H1 (cell line): Measurements from ENCODE around the gene MCL1. TPM values are rescaled to one million over a fixed set of nuclear protein-coding genes. Genes with fewer than 3 reads are reported as not detected.

Source experiments
- CTCF ChIA-PET: fragments of 300-600 bp; sonication (Branson Sonifier 250); formaldehyde crosslinking; loops from one replicate; lab custom pipeline; 2021; ENCODE audit not compliant: partially characterized antibody; lab: Charles Lee
- POLR2A ChIA-PET: fragments of 300-600 bp; sonication (Branson Sonifier 250); formaldehyde crosslinking; loops from one replicate; lab custom pipeline; 2021; ENCODE audit warnings: inconsistent platforms; ENCODE audit not compliant: partially characterized antibody; lab: Charles Lee
- DNase-seq, 2 experiments: peaks; one replicate each; pipeline versions ENCODE4 v3.0.0 to v3.0.0-alpha.2; 2010 to 2022; ENCODE audit warnings: low spot score in 2 of 2, low read depth in 1 of 2, mixed read lengths in 1 of 2
- FAIRE-seq: peaks from 2 replicates; lab custom pipeline; 2011; peaks lifted over from hg19 to GRCh38; lab: Jason Lieb, UNC
- H2AFZ ChIP-seq: 2 replicates; pipeline ENCODE4 v1.8.1; 2012; ENCODE audit warnings: low read length, inconsistent platforms
- H2AK5ac ChIP-seq: 2 replicates; pipeline ENCODE4 v1.6.1; 2013; ENCODE audit warnings: low read depth, low read length
- H2BK120ac ChIP-seq: replicated peaks from 2 replicates; pipeline ENCODE3; 2013; ENCODE audit warnings: low read depth, low read length, inconsistent platforms
- H2BK12ac ChIP-seq: 2 replicates; pipeline ENCODE4 v1.6.1; 2013; ENCODE audit warnings: low read depth, low read length
- H2BK15ac ChIP-seq: 2 replicates; pipeline ENCODE4 v1.6.1; 2013; ENCODE audit warnings: low read length
- H2BK20ac ChIP-seq: 2 replicates; pipeline ENCODE4 v1.6.1; 2013; ENCODE audit warnings: low read length
- H2BK5ac ChIP-seq: 2 replicates; pipeline ENCODE4 v1.6.1; 2013; ENCODE audit warnings: low read depth, low read length
- H3K14ac ChIP-seq: 2 replicates; pipeline ENCODE4 v1.6.1; 2013; ENCODE audit warnings: inconsistent platforms; ENCODE audit not compliant: insufficient read length
- H3K18ac ChIP-seq: 2 replicates; pipeline ENCODE4 v1.6.1; 2013; ENCODE audit warnings: low read length; ENCODE audit errors: extremely low read depth
- H3K23ac ChIP-seq: 2 replicates; pipeline ENCODE4 v1.6.1; 2013; ENCODE audit warnings: inconsistent platforms; ENCODE audit not compliant: insufficient read length
- H3K23me2 ChIP-seq: 2 replicates; pipeline ENCODE4 v1.6.1; 2013; ENCODE audit warnings: low read depth, low read length
- H3K27ac ChIP-seq: 2 replicates; pipeline ENCODE4 v1.6.1; 2011; ENCODE audit warnings: low read depth, low read length, inconsistent platforms
- H3K27me3 ChIP-seq, 4 experiments: replicated peaks in 1 of 4; 1 replicate in 1 of 4; 2 replicates in 3 of 4; pipeline versions ENCODE4 v1.6.1 to v1.8.1; 2011 to 2013; ENCODE audit warnings: low read length in 3 of 4, mild to moderate bottlenecking in 3 of 4, inconsistent platforms in 2 of 4, mixed read lengths in 2 of 4, moderate library complexity in 1 of 4; ENCODE audit not compliant: control insufficient read depth in 3 of 4, insufficient read depth in 3 of 4; ENCODE audit errors: extremely low read depth in 1 of 4
- H3K36me3 ChIP-seq, 4 experiments: 2 replicates each; pipeline versions ENCODE4 v1.6.1 to v1.8.1; 2011 to 2013; ENCODE audit warnings: mild to moderate bottlenecking in 4 of 4, low read length in 3 of 4, moderate library complexity in 2 of 4, control low read depth in 1 of 4, inconsistent platforms in 1 of 4; ENCODE audit not compliant: insufficient read depth in 4 of 4, control insufficient read depth in 2 of 4
- H3K4ac ChIP-seq: replicated peaks from 2 replicates; pipeline ENCODE3; 2013; ENCODE audit warnings: low read length, low read depth, mixed read lengths, inconsistent platforms; ENCODE audit not compliant: insufficient read length
- H3K4me1 ChIP-seq, 4 experiments: replicated peaks in 1 of 4; 1 replicate in 1 of 4; 2 replicates in 3 of 4; pipeline versions ENCODE4 v1.6.1 to v1.8.1; 2011 to 2013; ENCODE audit warnings: low read length in 3 of 4, inconsistent platforms in 2 of 4, mixed read lengths in 1 of 4; ENCODE audit not compliant: insufficient read depth in 4 of 4, control insufficient read depth in 3 of 4
- H3K4me2 ChIP-seq, 2 experiments: 2 replicates each; pipeline versions ENCODE4 v1.6.1 to v1.8.1; 2011 to 2013; ENCODE audit warnings: low read depth in 2 of 2, low read length in 2 of 2, control low read depth in 1 of 2, inconsistent platforms in 1 of 2, mild to moderate bottlenecking in 1 of 2; ENCODE audit not compliant: insufficient read depth in 1 of 2
- H3K4me3 ChIP-seq, 4 experiments: fragments of 200-600, 300-600 bp in 1 of 4; sonication (generic), shearing (Covaris generic), sonication (Bioruptor Twin) in 1 of 4; 2 replicates each; pipeline versions ENCODE4 v1.5.1 to v1.8.1; 2011 to 2016; ENCODE audit warnings: low read length in 4 of 4, low read depth in 3 of 4, control low read depth in 2 of 4, inconsistent platforms in 2 of 4, mild to moderate bottlenecking in 2 of 4, mixed read lengths in 1 of 4, moderate library complexity in 1 of 4; ENCODE audit not compliant: insufficient read depth in 2 of 4; ENCODE audit errors: extremely low read depth in 1 of 4
- H3K56ac ChIP-seq: replicated peaks from 2 replicates; pipeline ENCODE3; 2013; ENCODE audit warnings: low read depth, mild to moderate bottlenecking, mixed read lengths, low read length, inconsistent platforms; ENCODE audit not compliant: insufficient read length
- H3K79me1 ChIP-seq: 2 replicates; pipeline ENCODE4 v1.6.1; 2013; ENCODE audit warnings: low read depth, low read length, control low read depth
- H3K79me2 ChIP-seq, 2 experiments: 2 replicates each; pipeline versions ENCODE4 v1.6.1 to v1.8.1; 2012 to 2013; ENCODE audit warnings: low read length in 2 of 2, mild to moderate bottlenecking in 2 of 2, inconsistent platforms in 1 of 2; ENCODE audit not compliant: insufficient read depth in 2 of 2, control insufficient read depth in 1 of 2
- H3K9ac ChIP-seq, 4 experiments: replicated peaks in 1 of 4; 1 replicate in 1 of 4; 2 replicates in 3 of 4; pipeline versions ENCODE4 v1.6.1 to v1.8.1; 2011 to 2013; ENCODE audit warnings: low read depth in 3 of 4, low read length in 3 of 4, control low read depth in 2 of 4, mild to moderate bottlenecking in 2 of 4, moderate library complexity in 2 of 4, inconsistent platforms in 1 of 4; ENCODE audit errors: extremely low read depth in 1 of 4
- H3K9me3 ChIP-seq, 2 experiments: 2 replicates each; pipeline versions ENCODE4 v1.6.1 to v1.8.1; 2012 to 2013; ENCODE audit warnings: mild to moderate bottlenecking in 2 of 2, moderate library complexity in 2 of 2, control low read depth in 1 of 2, inconsistent platforms in 1 of 2, low read depth in 1 of 2, low read length in 1 of 2, mixed read lengths in 1 of 2; ENCODE audit not compliant: insufficient read depth in 2 of 2
- H4K20me1 ChIP-seq, 2 experiments: replicated peaks in 1 of 2; 2 replicates each; pipeline versions ENCODE3 to v1.8.1; 2011 to 2013; ENCODE audit warnings: inconsistent platforms in 2 of 2, low read length in 2 of 2, mild to moderate bottlenecking in 1 of 2; ENCODE audit not compliant: insufficient read depth in 2 of 2, control insufficient read depth in 1 of 2
- H4K5ac ChIP-seq: 2 replicates; pipeline ENCODE4 v1.6.1; 2013; ENCODE audit warnings: low read length, low read depth, mixed read lengths, inconsistent platforms; ENCODE audit not compliant: insufficient read length
- H4K8ac ChIP-seq: 2 replicates; pipeline ENCODE4 v1.8.0; 2013; ENCODE audit warnings: mild to moderate bottlenecking, moderate library complexity, low read length, inconsistent platforms; ENCODE audit not compliant: insufficient read depth; ENCODE audit errors: extremely low read depth
- H4K91ac ChIP-seq: replicated peaks from 2 replicates; pipeline ENCODE3; 2013; ENCODE audit warnings: low read length, mixed read lengths, inconsistent platforms; ENCODE audit not compliant: insufficient read length
- JUND ChIP-seq: IDR thresholded peaks from 2 replicates; pipeline ENCODE4 v1.6.1; 2011; ENCODE audit warnings: mild to moderate bottlenecking, improper control_type of control experiment, low read length
- KDM4A ChIP-seq: IDR thresholded peaks from one replicate; pipeline ENCODE4 v1.7.1; 2012; ENCODE audit warnings: low read depth, mild to moderate bottlenecking, moderate library complexity, low read length, inconsistent platforms; ENCODE audit not compliant: severe bottlenecking
- POU5F1 ChIP-seq: IDR thresholded peaks from 2 replicates; pipeline ENCODE4 v1.6.1; 2011; ENCODE audit warnings: low read depth, mild to moderate bottlenecking, low read length, moderate library complexity
- RAD21 ChIP-seq, 2 experiments: IDR thresholded peaks in 1 of 2; conservative IDR thresholded peaks in 1 of 2; 2 replicates each; pipeline ENCODE4 v1.6.1; 2011; ENCODE audit warnings: low read depth in 2 of 2, low read length in 2 of 2, improper control_type of control experiment in 1 of 2, inconsistent platforms in 1 of 2, mild to moderate bottlenecking in 1 of 2, moderate library complexity in 1 of 2
- RFX5 ChIP-seq: IDR thresholded peaks from 2 replicates; pipeline ENCODE4 v1.6.1; 2011; ENCODE audit warnings: low read depth, low read length, improper control_type of control experiment, borderline replicate concordance
- TAF1 ChIP-seq: IDR thresholded peaks from 2 replicates; pipeline ENCODE4 v1.6.1; 2011; ENCODE audit warnings: mild to moderate bottlenecking, low read depth, low read length
- TEAD4 ChIP-seq: IDR thresholded peaks from 2 replicates; pipeline ENCODE4 v1.6.1; 2012; ENCODE audit warnings: low read depth, low read length, inconsistent platforms, mixed read lengths
- WGBS, 2 experiments: shearing (Covaris generic) in 1 of 2; methylation state at CpG; one replicate each; pipeline versions ENCODE4 v1.1.6 to v1.1.7; 2013 to 2015; ENCODE audit warnings: low lambda C conversion rate in 2 of 2, mixed read lengths in 2 of 2, inconsistent platforms in 1 of 2, low coverage in 1 of 2, missing lambda C conversion rate in 1 of 2; ENCODE audit not compliant: insufficient replicate concordance in 2 of 2, insufficient coverage in 1 of 2, insufficient read length in 1 of 2; ENCODE audit errors: extremely low coverage in 1 of 2, missing lambda C conversion rate in 1 of 2; 5-methylcytosine and 5-hydroxymethylcytosine counted together
- polyA plus RNA-seq, 7 experiments: library from polyadenylated mRNA; depleted of rRNA in 3 of 7; stranded (reverse) in 5 of 7; unstranded in 2 of 7; fragments of >200 nt in 5 of 7; fragments of 200-250 nt in 2 of 7; gene quantifications; 1 replicate in 5 of 7; 2 replicates in 1 of 7; 4 replicates in 1 of 7; pipeline versions ENCODE4 v1.2.1 to v1.2.3, GENCODE V29; 2011 to 2013; ENCODE audit warnings: missing spikeins in 2 of 7, mixed read lengths in 2 of 7
- total RNA-seq: library from RNA; stranded (reverse); fragmentation: NEBNext Ultra II Directional; extraction: Animal tissue kit (Norgen Biotek cat#: 25700); gene quantifications from 2 replicates; pipeline ENCODE4 v1.2.1, GENCODE V29; 2021
- TF ChIP-seq, protein P1 (sequence below): IDR thresholded peaks from 2 replicates; pipeline ENCODE4 v1.6.1; 2011; ENCODE audit warnings: low read length, improper control_type of control experiment
- TF ChIP-seq, protein P2 (sequence below): IDR thresholded peaks from 2 replicates; pipeline ENCODE4 v1.6.1; 2011; ENCODE audit warnings: low read depth, mild to moderate bottlenecking, low read length; ENCODE audit not compliant: insufficient read depth

Gene MCL1
- total and polyA plus RNA-seq, 2 of the 8 experiments (the other 6 are each of a cell fraction or from before 2014, with no cell fraction given) = 61.1 to 218 TPM

DNA sequence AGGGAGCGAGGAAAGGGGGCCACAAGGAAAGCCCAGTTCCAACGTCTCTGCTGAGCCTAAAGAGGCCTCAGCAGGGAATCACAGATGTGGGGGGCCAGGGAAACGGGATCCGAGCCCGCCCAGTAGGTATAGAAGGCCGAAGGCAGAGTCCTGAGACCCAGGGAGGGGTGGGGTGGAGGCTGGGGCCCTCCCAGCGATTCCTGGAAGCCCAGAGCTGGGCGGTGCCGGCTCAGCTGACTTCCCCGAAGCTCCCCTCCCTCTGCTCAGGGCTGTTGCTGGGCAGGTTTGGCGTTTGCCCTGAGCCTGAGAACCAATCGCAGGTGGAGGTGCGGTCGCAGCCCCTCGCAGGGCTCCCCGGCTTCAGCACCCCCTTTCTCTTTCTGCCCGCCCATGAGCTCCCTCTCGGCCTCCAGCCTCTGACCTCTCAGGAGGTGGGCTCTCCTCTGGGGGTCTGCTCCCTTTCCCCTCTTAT, 17.4 kb downstream of the MCL1 start:
- Histone ChIP-seq H3K23me2 (peaks cover 7% of the 10 kb centered on the region), H3K9ac (peak overlapping the region; percentile 73 to 79 (median 78)), H3K56ac (peak overlapping the region; percentile 71), H2AFZ (no peak overlapping the region), H3K27me3 (no peaks in the 10 kb centered on the region), H3K14ac (no peak overlapping the region), H3K9me3 (no peaks in the 10 kb centered on the region), H3K36me3 (no peaks in the 10 kb centered on the region), H3K79me1 (no peaks in the 10 kb centered on the region), H3K4me1 (peaks cover 16 to 27% (median 21%) of the 10 kb centered on the region in 4 experiments), H2BK15ac (peak overlapping the region; percentile 100; the same call in 1 of the 2 replicates), H2AK5ac (peak overlapping the region; percentile 54; the same call in 1 of the 2 replicates), H3K4me2 (peak overlapping the region; percentile 85 to 95), H3K79me2 (peaks cover 5 to 45% of the 10 kb centered on the region in 2 experiments; a peak in 3 of 4 replicates), H2BK12ac (peak overlapping the region; percentile 95), H3K4me3 (peak overlapping the region; percentile 42 to 79 (median 70)), H3K23ac (no peak overlapping the region), H3K4ac (peak overlapping the region; percentile 12), H4K20me1 (peaks cover 0 to 2% of the 10 kb centered on the region in 2 experiments), H2BK20ac (peak overlapping the region; percentile 97), H2BK5ac (peak overlapping the region; percentile 97), H2BK120ac (no peak overlapping the region), H3K27ac (peak overlapping the region; percentile 88), H4K5ac (peak overlapping the region; percentile 92), H4K91ac (peak overlapping the region; percentile 96), H4K8ac (peak overlapping the region; percentile 77; the same call in 1 of the 2 replicates), H3K18ac (peak overlapping the region; percentile 93)
- WGBS, 2 experiments = 2% methylated on average over 18 of the region's 18 CpGs; no CpG with 5 or more reads in 1 of the 2 experiments
- POLR2A ChIA-PET = interaction anchor here (2.7 to 43.7 kb wide), 6 partner anchors 11 to 80 kb away, joined by 10 to 1380 read pairs (median 46); partner anchors contain the start of genes ADAMTSL4, ENSA, FALEC and MCL1
- DNase-seq (peak; percentile 80 to 91), FAIRE-seq (no peak)
- CTCF ChIA-PET = interaction anchor here (0.7 to 13.7 kb wide), 10 partner anchors 10 to 64 kb away, joined by 3 to 210 read pairs (median 11); partner anchors contain the start of gene ADAMTSL4
- peak; percentile 6 for TF ChIP-seq KDM4A
- no peak for TF ChIP-seq RAD21 (IDR thresholded peaks at IDR 0.05 in 1 of 2, conservative IDR thresholded peaks at IDR 0.05 in 1 of 2; ENCODE audit: low read depth in 2 of 2, low read length in 2 of 2)
- TF ChIP-seq TEAD4 = 0 out of 2 replicates have a peak, but pooled peaks have one; percentile 5
- TF ChIP-seq RFX5 = peak; percentile 95
- TF ChIP-seq, protein P1, sequence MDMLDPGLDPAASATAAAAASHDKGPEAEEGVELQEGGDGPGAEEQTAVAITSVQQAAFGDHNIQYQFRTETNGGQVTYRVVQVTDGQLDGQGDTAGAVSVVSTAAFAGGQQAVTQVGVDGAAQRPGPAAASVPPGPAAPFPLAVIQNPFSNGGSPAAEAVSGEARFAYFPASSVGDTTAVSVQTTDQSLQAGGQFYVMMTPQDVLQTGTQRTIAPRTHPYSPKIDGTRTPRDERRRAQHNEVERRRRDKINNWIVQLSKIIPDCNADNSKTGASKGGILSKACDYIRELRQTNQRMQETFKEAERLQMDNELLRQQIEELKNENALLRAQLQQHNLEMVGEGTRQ = 0 out of 2 replicates have a peak, but pooled peaks have one; percentile 20
- no peak for TF ChIP-seq POU5F1
- TF ChIP-seq, protein P2, sequence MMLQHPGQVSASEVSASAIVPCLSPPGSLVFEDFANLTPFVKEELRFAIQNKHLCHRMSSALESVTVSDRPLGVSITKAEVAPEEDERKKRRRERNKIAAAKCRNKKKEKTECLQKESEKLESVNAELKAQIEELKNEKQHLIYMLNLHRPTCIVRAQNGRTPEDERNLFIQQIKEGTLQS = no peak
- TF ChIP-seq TAF1 = 0 out of 2 replicates have a peak, but pooled peaks have one; percentile 35
- no peak for TF ChIP-seq JUND
